ENCODE data around the gene RIBC2. TPM values are rescaled to one million over a fixed set of nuclear protein-coding genes. Genes with fewer than 3 reads are reported as not detected.

Gene RIBC2
- total and polyA plus RNA-seq, 9 of the 15 experiments (the other 6 are each of a cell fraction or from before 2014, with no cell fraction given), result not detected

DNA sequence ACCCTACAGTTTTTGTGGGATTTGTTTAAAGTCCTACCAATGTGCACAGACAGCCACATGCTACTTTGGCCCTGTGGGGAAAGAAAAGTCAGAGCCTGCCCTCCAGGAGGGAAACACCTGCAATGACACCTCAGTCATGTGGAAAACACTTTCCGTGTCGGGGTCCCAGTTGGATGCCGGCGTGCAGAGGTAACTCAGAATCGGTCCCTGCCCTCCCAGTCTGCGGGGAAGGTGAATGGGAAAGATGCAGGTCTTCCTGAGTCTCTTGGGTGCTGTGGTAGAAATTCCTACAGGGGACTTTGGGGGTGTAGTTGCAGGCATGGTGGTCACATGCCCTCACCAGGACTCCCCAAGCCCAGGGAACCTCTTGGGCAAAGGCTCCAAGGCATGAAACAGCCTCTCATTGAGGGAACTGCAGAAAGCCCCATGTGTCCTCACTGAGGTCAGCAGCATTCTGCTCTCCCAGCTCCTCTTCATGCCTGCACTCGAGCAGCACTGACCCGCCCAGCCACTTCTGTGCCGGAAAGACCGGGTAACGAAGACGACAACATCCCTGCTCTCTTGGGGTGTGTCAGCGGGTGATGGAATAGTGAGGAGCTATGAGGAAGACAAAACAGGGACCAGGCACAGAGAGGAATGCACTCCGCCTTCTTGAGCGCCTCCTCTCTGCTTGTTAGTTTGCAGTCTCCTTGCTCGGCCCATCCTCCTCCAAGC, 4.7 kb downstream of the RIBC2 start:
- BruUV-seq (replicated peaks), result no TSS peak
- no peak for DNase-seq (ENCODE audit: extremely low read depth in 1 of 4, low spot score in 3 of 4)
- Histone ChIP-seq H3K4me1 (replicated peaks in 1 of 2; ENCODE audit: control insufficient read depth in 2 of 2, insufficient read depth in 2 of 2, low read length in 2 of 2) (no peaks in the 10 kb centered on the region; a peak in 1 of 5 replicates), H3K4me2 (ENCODE audit: insufficient read depth, low read length) (no peak overlapping the region), H4K20me1 (replicated peaks; ENCODE audit: control insufficient read depth, insufficient read depth, low read length) (no peaks in the 10 kb centered on the region), H2AFZ (ENCODE audit: low read depth, low read length) (no peak overlapping the region), H3K36me3 (ENCODE audit: control insufficient read depth, insufficient read depth, low read length) (no peaks in the 10 kb centered on the region), H3K27me3 (ENCODE audit: control insufficient read depth in 2 of 2, insufficient read depth in 2 of 2, low read length in 2 of 2) (peaks cover 3 to 28% of the 10 kb centered on the region in 2 experiments; a peak in 3 of 5 replicates), H3K4me3 (no peak overlapping the region), H3K79me2 (ENCODE audit: control insufficient read depth, insufficient read depth, low read length) (no peaks in the 10 kb centered on the region), H3K9me1 (ENCODE audit: control insufficient read depth, insufficient read depth, low read length) (no peaks in the 10 kb centered on the region), H3K9me3 (replicated peaks; ENCODE audit: control insufficient read depth, insufficient read depth, low read depth, low read length) (no peaks in the 10 kb centered on the region), H3K9ac (ENCODE audit: insufficient read depth in 1 of 2, low read depth in 2 of 2, low read length in 2 of 2) (no peak overlapping the region), H3K27ac (ENCODE audit: extremely low read depth, low read depth, low read length) (no peak overlapping the region)
- 1% methylated on average over 10 of the region's 16 CpGs for WGBS (ENCODE audit: insufficient coverage, low coverage, missing lambda C conversion rate)
- in situ Hi-C loops (cut with MboI) (no loop called here), intact Hi-C loops (cut with micrococcal nuclease) (no loop called here)
- no peak for ATAC-seq
- CTCF ChIA-PET (ENCODE audit: low intra/inter-chr PET ratio), result no interaction called here
- POLR2A ChIA-PET, result no interaction called here
- FAIRE-seq, result no peak
- TF ChIP-seq SRF (CRISPR knock-in tag; IDR thresholded peaks at IDR 0.05), result no peak
- TF ChIP-seq DEAF1 (CRISPR knock-in tag; IDR thresholded peaks at IDR 0.05), result no peak
- no peak for TF ChIP-seq TFAP4 (CRISPR knock-in tag; IDR thresholded peaks at IDR 0.05; ENCODE audit: borderline replicate concordance)
- no peak for TF ChIP-seq ZNF197 (CRISPR knock-in tag; IDR thresholded peaks at IDR 0.05; ENCODE audit: low read depth)
- no peak for TF ChIP-seq RNF219 (CRISPR knock-in tag; IDR thresholded peaks at IDR 0.05)
- TF ChIP-seq, protein P1, sequence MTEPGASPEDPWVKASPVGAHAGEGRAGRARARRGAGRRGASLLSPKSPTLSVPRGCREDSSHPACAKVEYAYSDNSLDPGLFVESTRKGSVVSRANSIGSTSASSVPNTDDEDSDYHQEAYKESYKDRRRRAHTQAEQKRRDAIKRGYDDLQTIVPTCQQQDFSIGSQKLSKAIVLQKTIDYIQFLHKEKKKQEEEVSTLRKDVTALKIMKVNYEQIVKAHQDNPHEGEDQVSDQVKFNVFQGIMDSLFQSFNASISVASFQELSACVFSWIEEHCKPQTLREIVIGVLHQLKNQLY (CRISPR knock-in tag; conservative IDR thresholded peaks at IDR 0.05), result no peak
- TF ChIP-seq, protein P2, sequence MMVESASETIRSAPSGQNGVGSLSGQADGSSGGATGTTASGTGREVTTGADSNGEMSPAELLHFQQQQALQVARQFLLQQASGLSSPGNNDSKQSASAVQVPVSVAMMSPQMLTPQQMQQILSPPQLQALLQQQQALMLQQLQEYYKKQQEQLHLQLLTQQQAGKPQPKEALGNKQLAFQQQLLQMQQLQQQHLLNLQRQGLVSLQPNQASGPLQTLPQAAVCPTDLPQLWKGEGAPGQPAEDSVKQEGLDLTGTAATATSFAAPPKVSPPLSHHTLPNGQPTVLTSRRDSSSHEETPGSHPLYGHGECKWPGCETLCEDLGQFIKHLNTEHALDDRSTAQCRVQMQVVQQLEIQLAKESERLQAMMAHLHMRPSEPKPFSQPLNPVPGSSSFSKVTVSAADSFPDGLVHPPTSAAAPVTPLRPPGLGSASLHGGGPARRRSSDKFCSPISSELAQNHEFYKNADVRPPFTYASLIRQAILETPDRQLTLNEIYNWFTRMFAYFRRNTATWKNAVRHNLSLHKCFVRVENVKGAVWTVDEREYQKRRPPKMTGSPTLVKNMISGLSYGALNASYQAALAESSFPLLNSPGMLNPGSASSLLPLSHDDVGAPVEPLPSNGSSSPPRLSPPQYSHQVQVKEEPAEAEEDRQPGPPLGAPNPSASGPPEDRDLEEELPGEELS (CRISPR knock-in tag; IDR thresholded peaks at IDR 0.05; ENCODE audit: borderline replicate concordance), result no peak
- no peak for TF ChIP-seq MYNN (IDR thresholded peaks at IDR 0.05)
- no peak for TF ChIP-seq MYNN (CRISPR knock-in tag; IDR thresholded peaks at IDR 0.05)
- TF ChIP-seq MIER1 (IDR thresholded peaks at IDR 0.05; ENCODE audit: low read depth), result no peak
- TF ChIP-seq ZNF699 (CRISPR knock-in tag; IDR thresholded peaks at IDR 0.05; ENCODE audit: insufficient replicate concordance), result no peak
- no peak for TF ChIP-seq SMAD1 (IDR thresholded peaks at IDR 0.05; ENCODE audit: low read depth, low read length, partially characterized antibody)
- TF ChIP-seq TBP (optimal IDR thresholded peaks at IDR 0.05; ENCODE audit: low read depth, low read length), result no peak
- TF ChIP-seq CXXC5 (CRISPR knock-in tag; IDR thresholded peaks at IDR 0.05), result no peak
